DMS53 treated with DMSO at 0.1 percent for 48 hours (cell line): ENCODE data around the gene NFIB.

Source experiments
- DNase-seq: peaks from one replicate; lab custom pipeline; 2025; ENCODE audit not compliant: unreplicated experiment; lab: John Stamatoyannopoulos, UW

The NFIB gene

GRCh38 chr9:14051419-14051818 is 262.5 kb downstream of the NFIB start:
- DNase-seq, result no peak

GRCh38 chr9:14043483-14043882 is 270.5 kb downstream of the NFIB start:
- no peak for DNase-seq

GRCh38 chr9:14037331-14037730 is 276.6 kb downstream of the NFIB start:
- DNase-seq, result no peak

- DNase-seq, result no peak
Observed at GRCh38 chr9:14033067-14033466, 280.9 kb downstream of the NFIB start.
